ENCODE data around the gene LIN9.

The LIN9 gene

DNA sequence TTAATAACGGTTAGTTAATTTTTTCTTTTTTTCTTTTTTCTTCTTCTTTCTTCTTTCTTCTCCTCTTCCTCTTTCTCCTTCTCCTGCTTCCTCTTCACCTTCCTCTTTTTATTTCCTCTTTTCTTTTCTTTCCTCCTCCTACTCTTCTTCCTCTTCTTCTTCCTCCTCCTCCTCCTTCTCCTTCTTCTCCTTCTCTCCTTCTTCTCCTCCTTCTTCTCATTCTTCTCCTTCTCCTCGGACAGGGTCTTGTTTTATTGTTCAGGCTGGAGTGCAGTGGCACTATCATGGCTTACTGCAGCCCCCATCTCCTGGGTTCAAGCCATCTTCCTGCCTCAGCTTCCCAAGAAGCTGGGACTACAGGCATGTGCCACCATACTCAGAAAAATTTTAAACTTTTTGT, 109.0 kb downstream of the LIN9 start:
- TF ChIP-seq EGR1 (IDR thresholded peaks at IDR 0.05) (no peak), TAF1 (IDR thresholded peaks at IDR 0.05; ENCODE audit: low read depth) (no peak), RAD21 (IDR thresholded peaks at IDR 0.05; ENCODE audit: low read depth) (no peak), CEBPB (IDR thresholded peaks at IDR 0.05) (no peak), FOXM1 (IDR thresholded peaks at IDR 0.05; ENCODE audit: borderline replicate concordance, low read depth) (no peak), EP300 (IDR thresholded peaks at IDR 0.05; ENCODE audit: borderline replicate concordance) (no peak), YY1 (IDR thresholded peaks at IDR 0.05; ENCODE audit: low read depth) (no peak), TCF12 (IDR thresholded peaks at IDR 0.05; ENCODE audit: low read depth) (no peak), ZBTB7A (IDR thresholded peaks at IDR 0.05; ENCODE audit: low read depth) (no peak), CREB1 (IDR thresholded peaks at IDR 0.05; ENCODE audit: low read depth) (no peak), TEAD4 (IDR thresholded peaks at IDR 0.05) (no peak), NFIC (IDR thresholded peaks at IDR 0.05) (no peak)
- TF ChIP-seq, protein P1, sequence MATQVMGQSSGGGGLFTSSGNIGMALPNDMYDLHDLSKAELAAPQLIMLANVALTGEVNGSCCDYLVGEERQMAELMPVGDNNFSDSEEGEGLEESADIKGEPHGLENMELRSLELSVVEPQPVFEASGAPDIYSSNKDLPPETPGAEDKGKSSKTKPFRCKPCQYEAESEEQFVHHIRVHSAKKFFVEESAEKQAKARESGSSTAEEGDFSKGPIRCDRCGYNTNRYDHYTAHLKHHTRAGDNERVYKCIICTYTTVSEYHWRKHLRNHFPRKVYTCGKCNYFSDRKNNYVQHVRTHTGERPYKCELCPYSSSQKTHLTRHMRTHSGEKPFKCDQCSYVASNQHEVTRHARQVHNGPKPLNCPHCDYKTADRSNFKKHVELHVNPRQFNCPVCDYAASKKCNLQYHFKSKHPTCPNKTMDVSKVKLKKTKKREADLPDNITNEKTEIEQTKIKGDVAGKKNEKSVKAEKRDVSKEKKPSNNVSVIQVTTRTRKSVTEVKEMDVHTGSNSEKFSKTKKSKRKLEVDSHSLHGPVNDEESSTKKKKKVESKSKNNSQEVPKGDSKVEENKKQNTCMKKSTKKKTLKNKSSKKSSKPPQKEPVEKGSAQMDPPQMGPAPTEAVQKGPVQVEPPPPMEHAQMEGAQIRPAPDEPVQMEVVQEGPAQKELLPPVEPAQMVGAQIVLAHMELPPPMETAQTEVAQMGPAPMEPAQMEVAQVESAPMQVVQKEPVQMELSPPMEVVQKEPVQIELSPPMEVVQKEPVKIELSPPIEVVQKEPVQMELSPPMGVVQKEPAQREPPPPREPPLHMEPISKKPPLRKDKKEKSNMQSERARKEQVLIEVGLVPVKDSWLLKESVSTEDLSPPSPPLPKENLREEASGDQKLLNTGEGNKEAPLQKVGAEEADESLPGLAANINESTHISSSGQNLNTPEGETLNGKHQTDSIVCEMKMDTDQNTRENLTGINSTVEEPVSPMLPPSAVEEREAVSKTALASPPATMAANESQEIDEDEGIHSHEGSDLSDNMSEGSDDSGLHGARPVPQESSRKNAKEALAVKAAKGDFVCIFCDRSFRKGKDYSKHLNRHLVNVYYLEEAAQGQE (IDR thresholded peaks at IDR 0.05; ENCODE audit: low read depth): no peak
- TF ChIP-seq, protein P2, sequence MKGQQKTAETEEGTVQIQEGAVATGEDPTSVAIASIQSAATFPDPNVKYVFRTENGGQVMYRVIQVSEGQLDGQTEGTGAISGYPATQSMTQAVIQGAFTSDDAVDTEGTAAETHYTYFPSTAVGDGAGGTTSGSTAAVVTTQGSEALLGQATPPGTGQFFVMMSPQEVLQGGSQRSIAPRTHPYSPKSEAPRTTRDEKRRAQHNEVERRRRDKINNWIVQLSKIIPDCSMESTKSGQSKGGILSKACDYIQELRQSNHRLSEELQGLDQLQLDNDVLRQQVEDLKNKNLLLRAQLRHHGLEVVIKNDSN (IDR thresholded peaks at IDR 0.05): no peak
- TF ChIP-seq, protein P3, sequence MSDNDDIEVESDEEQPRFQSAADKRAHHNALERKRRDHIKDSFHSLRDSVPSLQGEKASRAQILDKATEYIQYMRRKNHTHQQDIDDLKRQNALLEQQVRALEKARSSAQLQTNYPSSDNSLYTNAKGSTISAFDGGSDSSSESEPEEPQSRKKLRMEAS (IDR thresholded peaks at IDR 0.05): no peak

DNA sequence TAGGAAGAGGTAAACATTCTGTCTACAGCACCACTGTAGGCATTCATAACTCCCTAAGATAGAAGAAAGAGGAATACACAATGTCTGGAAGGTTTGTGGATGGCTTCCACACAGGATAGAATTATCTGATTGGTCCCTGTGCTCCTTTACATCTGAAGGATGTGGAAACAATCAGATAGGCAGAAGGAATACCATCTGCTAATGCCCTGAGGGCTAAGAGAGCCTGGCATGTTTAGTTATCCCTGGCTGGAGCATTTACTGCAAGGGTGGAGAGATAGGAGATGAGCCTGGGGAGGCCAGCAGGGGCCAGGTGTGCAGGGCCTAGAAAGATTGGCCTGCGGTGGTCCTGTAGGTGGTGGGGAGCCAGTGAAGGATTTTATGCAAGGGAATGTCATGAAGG, 113.8 kb downstream of the LIN9 start:
- TF ChIP-seq, protein P2 (IDR thresholded peaks at IDR 0.05): no peak
- no peak for TF ChIP-seq CREB1 (IDR thresholded peaks at IDR 0.05; ENCODE audit: low read depth)
- TF ChIP-seq TEAD4 (IDR thresholded peaks at IDR 0.05): no peak
- TF ChIP-seq, protein P3 (IDR thresholded peaks at IDR 0.05): no peak
- TF ChIP-seq RAD21 (IDR thresholded peaks at IDR 0.05; ENCODE audit: low read depth): no peak

DNA sequence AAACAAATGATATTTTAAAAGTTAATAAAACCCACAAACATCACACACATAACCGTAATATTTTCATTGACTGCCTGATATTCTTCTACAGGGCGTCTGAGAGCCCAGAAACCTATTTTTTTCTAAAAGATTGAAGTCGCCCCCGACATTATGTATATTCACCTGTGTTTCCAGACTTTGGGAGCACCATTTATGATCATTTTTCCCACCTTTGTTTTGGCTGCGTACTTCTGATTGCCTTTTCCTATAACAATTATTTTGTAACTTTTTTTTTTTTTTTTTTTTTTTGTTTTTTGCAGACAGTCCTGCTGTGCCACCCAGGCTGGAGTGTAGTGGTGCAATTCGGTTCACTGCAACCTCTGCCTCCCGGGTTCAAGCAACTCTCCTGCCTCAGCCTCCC, 121.6 kb downstream of the LIN9 start:
- TF ChIP-seq TEAD4 (IDR thresholded peaks at IDR 0.05) (no peak), FOXM1 (IDR thresholded peaks at IDR 0.05; ENCODE audit: borderline replicate concordance, low read depth) (no peak), CEBPB (IDR thresholded peaks at IDR 0.05) (no peak), RAD21 (IDR thresholded peaks at IDR 0.05; ENCODE audit: low read depth) (no peak), YY1 (IDR thresholded peaks at IDR 0.05; ENCODE audit: low read depth) (no peak), CREB1 (IDR thresholded peaks at IDR 0.05; ENCODE audit: low read depth) (no peak), EGR1 (IDR thresholded peaks at IDR 0.05) (no peak), EP300 (IDR thresholded peaks at IDR 0.05; ENCODE audit: borderline replicate concordance) (no peak), ZBTB7A (IDR thresholded peaks at IDR 0.05; ENCODE audit: low read depth) (no peak)
- TF ChIP-seq, protein P2 (IDR thresholded peaks at IDR 0.05): no peak

DNA sequence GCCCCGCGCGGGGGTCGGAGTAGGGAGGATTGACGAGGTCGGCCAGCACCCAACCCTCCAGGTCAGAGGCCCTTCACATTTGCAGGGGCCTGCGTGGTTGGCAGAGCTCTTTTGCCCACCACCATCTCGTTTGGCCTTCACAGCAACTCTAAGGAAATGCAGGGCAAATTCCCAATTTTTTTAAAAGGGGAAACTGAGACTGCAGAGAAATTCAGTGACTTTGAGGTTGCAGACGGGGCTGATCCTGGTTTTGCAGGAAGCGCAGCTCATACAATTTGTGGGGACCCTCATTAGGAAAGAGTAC, 122.0 kb downstream of the LIN9 start:
- TF ChIP-seq TCF12 (IDR thresholded peaks at IDR 0.05; ENCODE audit: low read depth) (no peak), NFIC (IDR thresholded peaks at IDR 0.05) (no peak), ZBTB7A (IDR thresholded peaks at IDR 0.05; ENCODE audit: low read depth) (no peak), TEAD4 (IDR thresholded peaks at IDR 0.05) (no peak), RAD21 (IDR thresholded peaks at IDR 0.05; ENCODE audit: low read depth) (no peak), CREB1 (IDR thresholded peaks at IDR 0.05; ENCODE audit: low read depth) (no peak), CEBPB (IDR thresholded peaks at IDR 0.05) (no peak), YY1 (IDR thresholded peaks at IDR 0.05; ENCODE audit: low read depth) (no peak), TAF1 (IDR thresholded peaks at IDR 0.05; ENCODE audit: low read depth) (no peak; the same call in 1 of the 2 replicates), EGR1 (IDR thresholded peaks at IDR 0.05) (no peak), FOXM1 (IDR thresholded peaks at IDR 0.05; ENCODE audit: borderline replicate concordance, low read depth) (no peak), EP300 (IDR thresholded peaks at IDR 0.05; ENCODE audit: borderline replicate concordance) (no peak)
- TF ChIP-seq, protein P3 (IDR thresholded peaks at IDR 0.05): no peak
- TF ChIP-seq, protein P2 (IDR thresholded peaks at IDR 0.05): no peak
- TF ChIP-seq, protein P1 (IDR thresholded peaks at IDR 0.05; ENCODE audit: low read depth): no peak
